ENCODE measurements around the gene PDE4B. TPM values are rescaled to one million over a fixed set of nuclear protein-coding genes. Genes with fewer than 3 reads are reported as not detected.
A peak's percentile ranks its signal among the peaks of the same experiment; 100 is the strongest.

PDE4B gene
- total and polyA plus RNA-seq, 7 donors = 4.1 to 191 (median 16.3) TPM

DNA sequence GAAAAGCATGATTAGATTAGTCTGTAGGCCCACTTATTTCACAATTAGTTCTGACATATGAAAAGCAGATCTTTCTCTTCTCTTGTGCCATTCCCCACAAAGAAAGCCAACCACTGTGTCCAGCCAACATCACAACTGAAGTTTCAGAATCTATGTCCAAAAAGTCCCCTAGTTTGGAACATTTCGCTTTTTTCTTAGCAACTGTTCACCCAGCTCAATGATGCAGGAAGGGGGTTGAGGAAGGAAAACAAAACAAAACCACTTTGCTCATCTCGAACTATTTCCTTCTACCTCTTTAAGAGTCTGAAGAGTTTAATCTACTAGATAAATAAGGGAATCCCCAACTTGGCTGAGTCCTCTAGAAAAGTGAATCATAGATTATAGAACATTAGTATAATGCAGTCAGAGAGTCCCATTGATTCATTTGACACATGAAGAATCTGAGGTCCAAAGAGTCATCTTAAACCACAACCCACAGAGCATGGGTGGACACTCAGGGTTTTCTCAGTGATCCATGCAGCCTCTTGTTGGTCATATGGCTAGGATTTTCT lies 581.9 kb downstream of the PDE4B start:
- Histone ChIP-seq H3K27me3 (ENCODE audit: insufficient read depth in 3 of 3, low read length in 2 of 3) (no peaks in the 10 kb centered on the region), H3K4me3 (no peak overlapping the region), H3K36me3 (ENCODE audit: insufficient read depth in 1 of 2, low read depth in 1 of 2) (peaks cover 5 to 34% of the 10 kb centered on the region in 2 donors), H3K27ac (no peak overlapping the region), H3K4me1 (peaks cover 24% of the 10 kb centered on the region), H3K9me3 (no peaks in the 10 kb centered on the region)
- ATAC-seq (peak; percentile 25 to 45 (median 32)), DNase-seq (no peak)
- 18 to 26% (median 24%) methylated on average over 2 of the region's 2 CpGs for WGBS, 3 donors
- TF ChIP-seq, protein P1, sequence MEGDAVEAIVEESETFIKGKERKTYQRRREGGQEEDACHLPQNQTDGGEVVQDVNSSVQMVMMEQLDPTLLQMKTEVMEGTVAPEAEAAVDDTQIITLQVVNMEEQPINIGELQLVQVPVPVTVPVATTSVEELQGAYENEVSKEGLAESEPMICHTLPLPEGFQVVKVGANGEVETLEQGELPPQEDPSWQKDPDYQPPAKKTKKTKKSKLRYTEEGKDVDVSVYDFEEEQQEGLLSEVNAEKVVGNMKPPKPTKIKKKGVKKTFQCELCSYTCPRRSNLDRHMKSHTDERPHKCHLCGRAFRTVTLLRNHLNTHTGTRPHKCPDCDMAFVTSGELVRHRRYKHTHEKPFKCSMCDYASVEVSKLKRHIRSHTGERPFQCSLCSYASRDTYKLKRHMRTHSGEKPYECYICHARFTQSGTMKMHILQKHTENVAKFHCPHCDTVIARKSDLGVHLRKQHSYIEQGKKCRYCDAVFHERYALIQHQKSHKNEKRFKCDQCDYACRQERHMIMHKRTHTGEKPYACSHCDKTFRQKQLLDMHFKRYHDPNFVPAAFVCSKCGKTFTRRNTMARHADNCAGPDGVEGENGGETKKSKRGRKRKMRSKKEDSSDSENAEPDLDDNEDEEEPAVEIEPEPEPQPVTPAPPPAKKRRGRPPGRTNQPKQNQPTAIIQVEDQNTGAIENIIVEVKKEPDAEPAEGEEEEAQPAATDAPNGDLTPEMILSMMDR (IDR thresholded peaks at IDR 0.05) = no peak
- intact Hi-C loops (cut with DNase I) = loop anchor here in 1 of 2 donors (10.0 kb wide), 1 partner anchor 70 kb away; no protein-coding TSS in a partner anchor

DNA sequence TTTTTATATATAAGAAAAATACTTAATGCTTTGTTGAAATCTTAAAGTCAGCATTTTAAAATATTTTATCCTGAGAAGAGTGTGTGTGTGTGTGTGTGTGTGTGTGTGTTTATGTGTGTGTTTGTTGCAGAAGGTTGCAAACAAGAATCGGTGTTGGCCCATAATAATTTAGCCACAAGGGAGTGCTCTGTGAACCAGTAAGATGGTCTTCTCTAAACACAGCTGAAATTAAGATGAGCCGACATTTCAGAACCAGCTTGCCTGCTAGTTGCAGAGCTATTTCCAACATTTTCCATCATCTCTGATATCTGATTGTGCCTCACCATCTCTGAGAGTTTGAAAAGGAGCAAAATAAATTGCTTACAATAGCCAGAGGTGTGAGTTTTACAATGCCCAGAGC lies 582.4 kb downstream of the PDE4B start:
- H3K4me3 ChIP-seq = no peak overlapping the region
- H3K27me3 ChIP-seq (ENCODE audit: insufficient read depth in 3 of 3, low read length in 2 of 3) = no peaks in the 10 kb centered on the region
- no peaks in the 10 kb centered on the region for H3K9me3 ChIP-seq
- DNase-seq = no peak
- H3K4me1 ChIP-seq = peaks cover 24% of the 10 kb centered on the region
- peaks cover 5 to 29% of the 10 kb centered on the region in 2 donors for H3K36me3 ChIP-seq (ENCODE audit: insufficient read depth in 1 of 2, low read depth in 1 of 2)
- peak in 2 of 4 donors; percentile 12 to 26 for ATAC-seq
- 21 to 28% (median 24%) methylated on average over 2 of the region's 2 CpGs for WGBS, 3 donors
- intact Hi-C loops (cut with DNase I) = loop anchor here in 1 of 2 donors (10.0 kb wide), 1 partner anchor 70 kb away; no protein-coding TSS in a partner anchor
- TF ChIP-seq, protein P1 (IDR thresholded peaks at IDR 0.05) = no peak
- no peak overlapping the region for H3K27ac ChIP-seq

DNA sequence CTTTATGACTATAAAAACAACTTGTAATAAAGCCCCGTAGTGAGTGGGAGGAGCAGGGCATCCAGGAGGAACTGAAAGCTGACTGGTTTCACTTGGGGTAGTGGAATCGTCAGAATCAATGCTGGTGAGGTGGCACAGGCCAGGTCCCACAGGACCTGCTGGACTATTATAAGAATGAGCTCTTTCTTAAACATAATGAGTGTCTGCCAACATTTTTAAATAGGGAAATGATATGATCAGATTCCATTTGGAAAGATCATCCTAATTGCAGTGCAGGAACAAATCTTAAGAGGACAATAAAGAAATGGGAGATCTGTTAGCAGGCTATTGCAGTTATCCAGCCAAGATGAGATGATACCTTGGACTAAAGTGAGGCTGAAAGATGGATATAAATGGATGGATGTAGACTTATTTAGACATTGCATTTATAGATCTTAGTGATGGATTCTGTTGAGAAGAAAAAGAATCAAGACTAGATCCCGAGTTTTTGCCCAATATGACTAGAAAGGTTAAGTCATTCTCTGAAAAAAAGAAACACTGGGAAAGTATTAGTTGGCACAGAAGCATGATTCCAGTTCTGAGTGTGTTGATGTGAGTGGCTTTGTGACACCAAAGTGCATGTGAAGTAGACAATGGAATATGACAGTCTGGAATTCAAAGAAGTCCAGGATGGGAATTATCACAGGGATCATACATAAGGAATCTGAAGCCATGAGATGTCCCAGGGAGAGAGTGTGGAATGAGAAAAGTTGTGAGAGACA lies 587.9 kb downstream of the PDE4B start:
- no peak overlapping the region for H3K27ac ChIP-seq
- DNase-seq (no peak), ATAC-seq (no peak)
- H3K9me3 ChIP-seq = no peaks in the 10 kb centered on the region
- no peak overlapping the region for H3K4me3 ChIP-seq
- intact Hi-C loops (cut with DNase I) = no loop called here
- TF ChIP-seq, protein P1 (IDR thresholded peaks at IDR 0.05) = no peak
- H3K4me1 ChIP-seq = no peaks in the 10 kb centered on the region
- WGBS, 3 donors = 30 to 44% (median 34%) methylated on average over 3 of the region's 3 CpGs
- no peaks in the 10 kb centered on the region for H3K27me3 ChIP-seq (ENCODE audit: insufficient read depth in 3 of 3, low read length in 2 of 3)
- H3K36me3 ChIP-seq (ENCODE audit: insufficient read depth in 1 of 2, low read depth in 1 of 2) = no peaks in the 10 kb centered on the region

DNA sequence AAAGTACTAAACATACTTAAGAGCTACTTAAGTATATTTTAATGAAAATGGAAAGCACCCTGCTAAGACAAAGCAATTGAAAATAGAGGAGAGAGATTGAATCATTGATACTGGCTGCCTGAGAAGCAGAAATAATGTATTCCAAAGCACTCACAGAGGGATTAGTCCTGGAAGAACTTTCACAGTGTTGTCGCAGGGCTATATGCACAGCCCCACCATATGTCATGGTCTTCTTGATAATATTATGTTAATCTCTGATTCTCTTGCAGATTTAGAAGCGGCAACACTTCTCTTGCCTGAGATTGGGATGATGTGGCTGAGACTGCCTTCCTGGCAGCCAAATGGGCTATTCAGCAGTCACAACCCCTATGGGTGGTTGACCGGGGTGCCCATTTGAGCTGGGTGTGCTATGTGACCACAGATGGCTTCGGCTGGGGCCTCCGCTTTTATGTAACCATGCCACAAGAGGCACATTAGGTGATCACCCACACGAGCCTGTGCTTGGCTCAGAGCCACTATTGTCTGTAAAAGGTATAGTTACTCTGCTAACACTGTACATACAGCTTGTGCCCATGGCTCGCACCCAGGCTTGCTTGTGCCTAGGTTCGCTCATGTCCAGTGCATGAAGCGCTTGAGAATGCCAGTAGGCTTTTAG lies 589.1 kb downstream of the PDE4B start:
- no peaks in the 10 kb centered on the region for H3K27me3 ChIP-seq (ENCODE audit: insufficient read depth in 3 of 3, low read length in 2 of 3)
- DNase-seq (no peak), ATAC-seq (no peak)
- 86 to 89% (median 87%) methylated on average over 9 of the region's 9 CpGs for whole genome bisulfite sequencing, 3 donors
- H3K9me3 ChIP-seq = peaks cover 5% of the 10 kb centered on the region
- no peak overlapping the region for H3K27ac ChIP-seq
- no peaks in the 10 kb centered on the region for H3K36me3 ChIP-seq (ENCODE audit: insufficient read depth in 1 of 2, low read depth in 1 of 2)
- TF ChIP-seq, protein P1 (IDR thresholded peaks at IDR 0.05) = no peak
- no peak overlapping the region for H3K4me3 ChIP-seq
- intact Hi-C loops (cut with DNase I) = no loop called here
- H3K4me1 ChIP-seq = no peaks in the 10 kb centered on the region

Measured in psoas muscle (tissue), 8 donors.